Progenitor cell of endocrine pancreas (in vitro differentiated cells): ENCODE measurements around the gene EMC7. TPM values are rescaled to one million over a fixed set of nuclear protein-coding genes. Genes with fewer than 3 reads are reported as not detected.

ENCODE experiments used
- DNase-seq: peaks from one replicate; pipeline ENCODE4 v3.0.0; 2021; ENCODE audit warnings: low spot score; ENCODE audit not compliant: unreplicated experiment
- H3K27ac Mint-ChIP-seq: 2 replicates; pipeline ENCODE4 v1.8.0; 2021; ENCODE audit warnings: mild to moderate bottlenecking, moderate library complexity, mixed read lengths
- H3K27me3 Mint-ChIP-seq: 2 replicates; pipeline ENCODE4 v1.8.0; 2021; ENCODE audit warnings: mixed read lengths
- H3K36me3 Mint-ChIP-seq: 2 replicates; pipeline ENCODE4 v1.8.0; 2022; ENCODE audit warnings: mixed read lengths; ENCODE audit not compliant: insufficient read depth
- H3K4me1 Mint-ChIP-seq: 2 replicates; pipeline ENCODE4 v1.8.0; 2021; ENCODE audit warnings: low read depth, mixed read lengths
- H3K4me3 Mint-ChIP-seq: 2 replicates; pipeline ENCODE4 v1.8.0; 2021; ENCODE audit warnings: low read depth, mild to moderate bottlenecking, moderate library complexity, mixed read lengths
- H3K9me3 Mint-ChIP-seq: 2 replicates; pipeline ENCODE4 v1.8.0; 2021; ENCODE audit warnings: low read depth, mixed read lengths
- total RNA-seq: library from RNA; stranded (reverse); gene quantifications from 2 replicates; pipeline ENCODE4 v1.2.1, GENCODE V29; 2021
- TF ChIP-seq, protein P1 (sequence below): fragments of 200-600 bp; sonication (generic); IDR thresholded peaks from one replicate; pipeline ENCODE4 v1.5.0; 2021; ENCODE audit warnings: antibody characterized with exemption, mild to moderate bottlenecking; ENCODE audit not compliant: unreplicated experiment

The EMC7 gene
- total RNA-seq, 1 donor from 2014 or later: 32.3 TPM

GRCh38 chr15:34065941-34066340 lies 35.7 kb downstream of the EMC7 start:
- Mint-ChIP-seq H3K27ac (no peak overlapping the region), H3K4me1 (no peaks in the 10 kb centered on the region), H3K36me3 (no peaks in the 10 kb centered on the region), H3K9me3 (no peaks in the 10 kb centered on the region), H3K27me3 (no peaks in the 10 kb centered on the region), H3K4me3 (no peak overlapping the region)
- TF ChIP-seq, protein P1, sequence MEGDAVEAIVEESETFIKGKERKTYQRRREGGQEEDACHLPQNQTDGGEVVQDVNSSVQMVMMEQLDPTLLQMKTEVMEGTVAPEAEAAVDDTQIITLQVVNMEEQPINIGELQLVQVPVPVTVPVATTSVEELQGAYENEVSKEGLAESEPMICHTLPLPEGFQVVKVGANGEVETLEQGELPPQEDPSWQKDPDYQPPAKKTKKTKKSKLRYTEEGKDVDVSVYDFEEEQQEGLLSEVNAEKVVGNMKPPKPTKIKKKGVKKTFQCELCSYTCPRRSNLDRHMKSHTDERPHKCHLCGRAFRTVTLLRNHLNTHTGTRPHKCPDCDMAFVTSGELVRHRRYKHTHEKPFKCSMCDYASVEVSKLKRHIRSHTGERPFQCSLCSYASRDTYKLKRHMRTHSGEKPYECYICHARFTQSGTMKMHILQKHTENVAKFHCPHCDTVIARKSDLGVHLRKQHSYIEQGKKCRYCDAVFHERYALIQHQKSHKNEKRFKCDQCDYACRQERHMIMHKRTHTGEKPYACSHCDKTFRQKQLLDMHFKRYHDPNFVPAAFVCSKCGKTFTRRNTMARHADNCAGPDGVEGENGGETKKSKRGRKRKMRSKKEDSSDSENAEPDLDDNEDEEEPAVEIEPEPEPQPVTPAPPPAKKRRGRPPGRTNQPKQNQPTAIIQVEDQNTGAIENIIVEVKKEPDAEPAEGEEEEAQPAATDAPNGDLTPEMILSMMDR: no peak
- DNase-seq: no peak

DNA sequence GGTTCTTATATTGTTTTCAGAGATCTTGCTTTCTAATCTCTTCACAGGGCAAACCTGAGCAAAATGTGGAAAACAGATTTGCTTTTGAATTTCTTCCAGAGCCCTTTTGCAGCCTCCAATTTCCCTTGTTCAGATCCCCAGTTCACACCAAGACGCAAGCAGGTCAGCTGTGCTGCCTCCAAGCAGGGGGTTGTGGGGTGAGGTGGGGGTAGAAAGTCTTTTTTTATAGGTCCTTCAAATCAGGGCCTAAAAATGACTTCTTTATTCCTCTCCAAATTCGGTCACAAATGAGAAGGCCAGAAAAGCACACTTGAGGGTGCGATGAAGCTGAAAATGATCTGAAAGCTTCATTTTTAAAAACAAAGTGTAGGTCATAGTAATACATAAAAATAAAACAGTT lies 36.4 kb downstream of the EMC7 start:
- no peak overlapping the region for H3K27ac Mint-ChIP-seq
- H3K9me3 Mint-ChIP-seq: no peaks in the 10 kb centered on the region
- H3K27me3 Mint-ChIP-seq: no peaks in the 10 kb centered on the region
- H3K36me3 Mint-ChIP-seq: no peaks in the 10 kb centered on the region
- H3K4me3 Mint-ChIP-seq: no peak overlapping the region
- TF ChIP-seq, protein P1: no peak
- no peak for DNase-seq
- H3K4me1 Mint-ChIP-seq: no peaks in the 10 kb centered on the region

- Mint-ChIP-seq H3K27ac (no peak overlapping the region), H3K4me1 (no peaks in the 10 kb centered on the region), H3K4me3 (no peak overlapping the region), H3K9me3 (no peaks in the 10 kb centered on the region), H3K27me3 (peaks cover 6% of the 10 kb centered on the region), H3K36me3 (no peaks in the 10 kb centered on the region)
- TF ChIP-seq, protein P1: no peak
- no peak for DNase-seq
Measured at GRCh38 chr15:34064438-34064837, 37.2 kb downstream of the EMC7 start.

GRCh38 chr15:34059946-34060345 lies 41.7 kb downstream of the EMC7 start:
- Mint-ChIP-seq H3K4me3 (no peak overlapping the region), H3K27me3 (peaks cover 6% of the 10 kb centered on the region), H3K27ac (no peak overlapping the region), H3K4me1 (no peaks in the 10 kb centered on the region), H3K9me3 (no peaks in the 10 kb centered on the region), H3K36me3 (no peaks in the 10 kb centered on the region)
- no peak for DNase-seq
- TF ChIP-seq, protein P1: no peak

DNA sequence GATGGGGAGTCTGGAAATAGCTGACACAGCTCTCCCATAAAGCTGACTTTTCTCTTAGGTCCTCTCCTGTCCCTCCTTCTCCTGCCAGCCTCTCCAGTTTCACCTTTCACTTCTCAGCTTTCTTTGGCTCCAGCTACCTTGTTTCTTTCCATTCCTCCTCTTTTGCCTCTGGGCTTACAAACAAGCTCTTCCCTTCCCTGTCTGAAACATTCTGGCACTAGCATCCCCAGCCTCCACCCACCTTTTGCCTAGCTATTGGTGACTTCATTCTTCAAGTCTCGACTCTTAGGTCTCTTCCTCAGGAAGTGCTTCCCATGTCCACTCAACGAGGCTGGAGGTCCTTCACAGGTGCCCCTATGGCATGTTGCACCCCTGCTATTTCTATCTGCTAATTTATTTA lies 42.2 kb downstream of the EMC7 start:
- Mint-ChIP-seq H3K4me3 (no peak overlapping the region), H3K27ac (no peak overlapping the region), H3K9me3 (no peaks in the 10 kb centered on the region), H3K27me3 (peaks cover 6% of the 10 kb centered on the region), H3K36me3 (no peaks in the 10 kb centered on the region), H3K4me1 (no peaks in the 10 kb centered on the region)
- TF ChIP-seq, protein P1: no peak
- DNase-seq: no peak
